ENCODE results near the gene PDZD8.

The PDZD8 gene

GRCh38 chr10:117272195-117273076 is 102.8 kb downstream of the PDZD8 start:
- TF ChIP-seq, protein P1, sequence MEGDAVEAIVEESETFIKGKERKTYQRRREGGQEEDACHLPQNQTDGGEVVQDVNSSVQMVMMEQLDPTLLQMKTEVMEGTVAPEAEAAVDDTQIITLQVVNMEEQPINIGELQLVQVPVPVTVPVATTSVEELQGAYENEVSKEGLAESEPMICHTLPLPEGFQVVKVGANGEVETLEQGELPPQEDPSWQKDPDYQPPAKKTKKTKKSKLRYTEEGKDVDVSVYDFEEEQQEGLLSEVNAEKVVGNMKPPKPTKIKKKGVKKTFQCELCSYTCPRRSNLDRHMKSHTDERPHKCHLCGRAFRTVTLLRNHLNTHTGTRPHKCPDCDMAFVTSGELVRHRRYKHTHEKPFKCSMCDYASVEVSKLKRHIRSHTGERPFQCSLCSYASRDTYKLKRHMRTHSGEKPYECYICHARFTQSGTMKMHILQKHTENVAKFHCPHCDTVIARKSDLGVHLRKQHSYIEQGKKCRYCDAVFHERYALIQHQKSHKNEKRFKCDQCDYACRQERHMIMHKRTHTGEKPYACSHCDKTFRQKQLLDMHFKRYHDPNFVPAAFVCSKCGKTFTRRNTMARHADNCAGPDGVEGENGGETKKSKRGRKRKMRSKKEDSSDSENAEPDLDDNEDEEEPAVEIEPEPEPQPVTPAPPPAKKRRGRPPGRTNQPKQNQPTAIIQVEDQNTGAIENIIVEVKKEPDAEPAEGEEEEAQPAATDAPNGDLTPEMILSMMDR (IDR thresholded peaks at IDR 0.05; ENCODE audit: low read depth, low read length): no peak
- DNase-seq (ENCODE audit: low read depth, low spot score): no peak
- in situ Hi-C loops (cut with HindIII; ENCODE audit: low sequenced_read_pairs): no loop called here
- H3K4me3 ChIP-seq (ENCODE audit: low read depth, low read length): no peak overlapping the region

- in situ Hi-C loops (cut with HindIII; ENCODE audit: low sequenced_read_pairs): no loop called here
- TF ChIP-seq, protein P1 (IDR thresholded peaks at IDR 0.05; ENCODE audit: low read depth, low read length): no peak
- no peak overlapping the region for H3K4me3 ChIP-seq (ENCODE audit: low read depth, low read length)
- peak; percentile 10 for DNase-seq (ENCODE audit: low read depth, low spot score)
Measured at GRCh38 chr10:117271427-117271826, 103.8 kb downstream of the PDZD8 start.

- TF ChIP-seq, protein P1 (IDR thresholded peaks at IDR 0.05; ENCODE audit: low read depth, low read length): no peak
- no peak overlapping the region for H3K4me3 ChIP-seq (ENCODE audit: low read depth, low read length)
- no peak for DNase-seq (ENCODE audit: low read depth, low spot score)
- in situ Hi-C loops (cut with HindIII; ENCODE audit: low sequenced_read_pairs): no loop called here
Measured at GRCh38 chr10:117268907-117269306, 106.3 kb downstream of the PDZD8 start.

GRCh38 chr10:117268258-117268657 is 107.0 kb downstream of the PDZD8 start:
- H3K4me3 ChIP-seq (ENCODE audit: low read depth, low read length): no peak overlapping the region
- in situ Hi-C loops (cut with HindIII; ENCODE audit: low sequenced_read_pairs): no loop called here
- DNase-seq (ENCODE audit: low read depth, low spot score): no peak
- TF ChIP-seq, protein P1 (IDR thresholded peaks at IDR 0.05; ENCODE audit: low read depth, low read length): no peak

- TF ChIP-seq, protein P1 (IDR thresholded peaks at IDR 0.05; ENCODE audit: low read depth, low read length): no peak
- H3K4me3 ChIP-seq (ENCODE audit: low read depth, low read length): no peak overlapping the region
- no peak for DNase-seq (ENCODE audit: low read depth, low spot score)
- in situ Hi-C loops (cut with HindIII; ENCODE audit: low sequenced_read_pairs): no loop called here
Measured at GRCh38 chr10:117266812-117267211, 108.4 kb downstream of the PDZD8 start.

DNA sequence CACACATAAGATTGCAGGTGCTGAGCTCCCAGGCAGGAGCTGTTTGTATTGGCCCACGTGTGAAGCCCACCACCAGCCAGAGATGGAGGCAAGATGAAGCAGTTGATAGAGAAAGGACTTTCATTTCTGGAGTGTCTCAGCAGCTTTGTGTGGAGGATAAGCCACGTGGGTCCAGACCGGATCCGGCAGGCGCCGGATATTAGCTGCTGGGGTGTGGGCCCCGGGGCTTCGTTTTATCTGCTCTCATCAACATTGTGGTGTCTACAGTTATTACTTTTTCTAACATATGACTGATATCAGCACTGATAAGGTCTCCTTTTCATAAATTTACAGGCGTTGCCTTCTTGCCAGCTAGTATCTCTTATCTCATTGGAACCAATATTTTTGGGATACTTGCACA is 108.8 kb downstream of the PDZD8 start:
- in situ Hi-C loops (cut with HindIII; ENCODE audit: low sequenced_read_pairs): no loop called here
- H3K4me3 ChIP-seq (ENCODE audit: low read depth, low read length): no peak overlapping the region
- no peak for DNase-seq (ENCODE audit: low read depth, low spot score)
- TF ChIP-seq, protein P1 (IDR thresholded peaks at IDR 0.05; ENCODE audit: low read depth, low read length): no peak

All from astrocyte of the spinal cord (primary cell).